NCI-H446 (cell line): ENCODE results near the gene KLF5.
"Not testable (repeated sequence)": the region's sequence is repeated elsewhere in the genome, so short reads cannot be mapped to it uniquely, and the experiment has no call there.

ENCODE experiments used
- DNase-seq, 2 experiments: peaks; one replicate each; lab custom pipeline; 2025; lab: John Stamatoyannopoulos, UW

KLF5 gene

GRCh38 chr13:73088332-73088935 is 29.6 kb downstream of the KLF5 start:
- no peak for DNase-seq

GRCh38 chr13:73089213-73089612 is 30.4 kb downstream of the KLF5 start:
- DNase-seq: no peak

- no peak for DNase-seq
Observed at GRCh38 chr13:73090116-73090822, 31.5 kb downstream of the KLF5 start.

GRCh38 chr13:73090823-73091187 is 32.0 kb downstream of the KLF5 start:
- no peak for DNase-seq

GRCh38 chr13:73092829-73093228 is 34.0 kb downstream of the KLF5 start:
- no peak for DNase-seq

GRCh38 chr13:73096173-73096572 is 37.4 kb downstream of the KLF5 start:
- DNase-seq: no peak

- no peak for DNase-seq
Observed at GRCh38 chr13:73096638-73097037, 37.8 kb downstream of the KLF5 start.

GRCh38 chr13:73100781-73101180 is 42.0 kb downstream of the KLF5 start:
- DNase-seq: not testable (repeated sequence)

- DNase-seq: no peak
Observed at GRCh38 chr13:73101351-73102007, 42.7 kb downstream of the KLF5 start.

GRCh38 chr13:73103238-73103637 is 44.4 kb downstream of the KLF5 start:
- DNase-seq: no peak

GRCh38 chr13:73106513-73107178 is 47.8 kb downstream of the KLF5 start:
- no peak for DNase-seq

GRCh38 chr13:73107481-73107880 is 48.7 kb downstream of the KLF5 start:
- no peak for DNase-seq

- no peak for DNase-seq
Observed at GRCh38 chr13:73107970-73108369, 49.2 kb downstream of the KLF5 start.

- no peak for DNase-seq
Observed at GRCh38 chr13:73109288-73109899, 50.6 kb downstream of the KLF5 start.

GRCh38 chr13:73109969-73110368 is 51.2 kb downstream of the KLF5 start:
- no peak for DNase-seq

- DNase-seq: no peak
Observed at GRCh38 chr13:73110814-73111213, 52.0 kb downstream of the KLF5 start.

- DNase-seq: no peak
Observed at GRCh38 chr13:73111331-73111730, 52.5 kb downstream of the KLF5 start.

- no peak for DNase-seq
Observed at GRCh38 chr13:73119612-73120011, 60.8 kb downstream of the KLF5 start.
